NOMO-1 treated with DMSO at 0.1 percent for 48 hours (cell line): Measurements from ENCODE around the gene WDR62.
"Not testable (repeated sequence)": the region's sequence is repeated elsewhere in the genome, so short reads cannot be mapped to it uniquely, and the experiment has no call there.

Experiments used
- DNase-seq: peaks from one replicate; lab custom pipeline; 2025; ENCODE audit not compliant: unreplicated experiment; lab: John Stamatoyannopoulos, UW

WDR62 gene

GRCh38 chr19:36032251-36033104 lies 22.2 kb upstream of the WDR62 start, which contains the start of gene CLIP3:
Gene CLIP3, minus strand, starts transcription at chr19:36032873. Its CDS starts 516 bp downstream, at chr19:36032357.
- no peak for DNase-seq

DNA sequence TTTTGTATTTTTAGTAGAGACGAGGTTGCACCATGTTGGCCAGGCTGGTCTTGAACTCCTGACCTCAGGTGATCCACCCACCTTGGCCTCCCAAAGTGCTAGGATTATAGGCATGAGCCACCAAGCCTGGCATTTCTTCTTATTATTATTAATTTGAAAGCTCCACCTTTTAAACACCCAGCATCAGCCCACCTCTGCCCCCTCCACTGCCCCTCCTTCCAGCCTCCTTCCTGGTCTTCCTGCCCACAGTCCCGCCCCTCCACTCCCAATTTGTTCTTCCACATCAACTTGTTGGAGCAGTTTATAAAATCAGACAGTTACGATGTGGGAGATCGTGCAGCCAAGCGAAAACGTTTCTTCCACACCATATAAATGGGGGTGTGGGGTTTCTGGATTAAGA lies 14.2 kb upstream of the WDR62 start:
- no peak for DNase-seq

- DNase-seq = not testable (repeated sequence)
Measured at GRCh38 chr19:36041092-36041491, 13.6 kb upstream of the WDR62 start.

DNA sequence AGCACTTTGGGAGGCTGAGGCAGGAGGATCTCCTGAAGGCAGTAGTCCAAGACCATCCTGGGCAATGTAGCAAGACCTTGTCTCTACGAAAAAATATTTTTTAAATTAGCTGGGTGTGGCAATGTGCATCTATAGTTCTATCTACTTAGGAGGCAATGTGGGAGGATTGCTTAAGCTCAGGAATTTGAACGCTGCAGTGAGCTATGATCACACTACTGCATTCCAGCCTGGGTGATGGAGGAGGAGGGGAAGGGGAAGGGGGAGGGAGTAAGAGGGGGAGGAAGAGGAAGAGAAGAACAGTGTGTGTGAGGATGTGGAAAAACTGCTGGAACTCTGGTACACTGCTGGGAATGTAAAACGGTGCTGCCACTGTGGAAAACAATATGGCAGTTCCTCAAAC lies 12.9 kb upstream of the WDR62 start:
- no peak for DNase-seq

- no peak for DNase-seq
Measured at GRCh38 chr19:36043952-36044351, 10.7 kb upstream of the WDR62 start.

DNA sequence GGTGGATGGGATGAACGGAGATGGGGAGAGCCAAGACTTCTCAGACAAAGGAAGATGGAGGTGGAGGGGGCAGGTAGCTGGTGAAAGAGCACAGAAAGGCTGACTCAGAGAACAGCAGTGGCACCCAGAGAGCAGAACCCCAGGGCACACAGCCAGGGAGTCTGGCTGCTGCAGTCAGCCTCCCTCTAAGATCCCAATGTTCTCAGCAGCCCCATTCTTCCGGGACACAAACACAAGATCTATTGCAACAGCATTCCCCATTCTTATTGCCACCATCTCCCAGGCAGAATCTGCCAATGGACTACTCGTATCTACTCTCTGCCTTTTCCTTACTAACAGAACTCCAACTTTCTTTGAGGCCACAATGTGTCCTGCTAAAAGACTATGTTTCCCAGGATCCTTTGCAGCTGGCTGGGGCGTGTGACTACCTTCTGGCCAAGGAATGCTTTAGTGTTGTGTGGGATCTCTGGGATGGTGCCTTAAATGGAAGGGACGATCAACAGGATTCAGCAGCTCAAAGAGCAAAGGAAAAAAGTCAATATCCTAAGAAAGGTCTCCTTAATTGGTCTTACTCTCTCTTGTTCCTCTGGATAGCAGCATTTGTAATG lies 8.2 kb upstream of the WDR62 start:
- DNase-seq = no peak

- no peak for DNase-seq
Measured at GRCh38 chr19:36047835-36048234, 6.9 kb upstream of the WDR62 start.

DNA sequence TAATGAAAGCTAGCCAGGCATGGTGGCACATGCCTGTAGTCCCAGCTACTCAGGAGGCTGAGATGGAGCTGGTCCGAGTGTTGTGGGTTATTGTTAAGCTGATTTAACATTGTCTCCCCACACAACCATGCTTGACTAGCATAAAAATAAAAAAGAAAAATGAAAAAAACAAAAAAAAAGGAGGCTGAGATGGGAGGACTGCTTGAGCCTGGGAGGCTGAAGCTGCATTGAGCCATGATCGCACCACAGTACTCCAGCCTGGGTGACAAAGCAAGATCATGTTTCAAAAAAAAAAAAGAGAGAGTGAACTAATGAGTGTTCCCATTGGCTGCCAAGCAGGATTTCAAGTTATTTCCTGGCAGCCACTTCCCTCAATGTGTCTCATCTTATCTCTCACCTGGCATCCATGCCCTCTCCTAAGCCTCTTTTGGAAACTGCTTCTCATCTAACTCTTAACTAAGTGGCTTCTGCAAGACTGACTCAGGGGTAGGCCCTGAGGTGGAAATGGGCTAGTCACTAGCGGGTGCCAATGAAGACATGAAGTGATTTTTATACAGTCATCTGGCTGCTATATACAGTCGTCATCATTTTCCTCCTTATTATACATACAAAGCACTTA lies 5.5 kb upstream of the WDR62 start:
- no peak for DNase-seq

- no peak for DNase-seq
Measured at GRCh38 chr19:36051236-36051635, 3.5 kb upstream of the WDR62 start.

- no peak for DNase-seq
Measured at GRCh38 chr19:36051637-36052036, 3.1 kb upstream of the WDR62 start.

DNA sequence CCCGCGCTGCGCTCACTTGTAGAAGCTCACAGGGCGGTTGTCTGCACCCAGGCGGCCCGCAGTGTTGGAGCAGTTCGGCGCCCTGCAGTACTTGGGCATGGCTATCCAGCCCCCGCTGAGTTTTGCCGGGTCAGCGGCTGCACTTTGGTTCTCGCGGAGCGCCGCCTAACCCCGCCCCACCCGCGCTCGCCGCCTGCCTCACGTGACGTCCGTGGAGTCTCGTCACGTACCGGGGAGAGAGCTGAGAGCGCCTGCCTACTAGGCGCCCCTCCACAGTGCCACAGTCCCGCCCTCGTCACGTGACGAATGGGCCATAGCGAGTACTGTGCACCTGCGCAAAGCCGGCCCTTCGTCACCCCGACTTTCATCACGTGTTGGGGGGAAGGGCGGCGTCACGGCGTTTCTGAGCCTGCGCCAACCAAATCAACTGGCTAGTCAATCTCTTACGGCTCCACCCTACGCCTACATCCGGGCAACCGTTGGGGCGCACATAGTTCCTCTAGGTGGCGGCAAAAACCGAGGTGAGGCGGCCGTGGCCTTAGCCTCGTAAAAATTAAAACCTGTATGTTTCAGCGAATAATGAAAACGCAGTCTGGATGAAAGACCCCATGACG lies 471 bp upstream of the WDR62 start, which contains the start of gene THAP8:
Gene THAP8, minus strand, starts transcription at position 167 of the 614 bp plus-strand sequence. Its CDS starts 68 bp downstream, at position 99.
- peak; percentile 99 for DNase-seq

- no peak for DNase-seq
Measured at GRCh38 chr19:36058481-36059179, 3.9 kb downstream of the WDR62 start.

DNA sequence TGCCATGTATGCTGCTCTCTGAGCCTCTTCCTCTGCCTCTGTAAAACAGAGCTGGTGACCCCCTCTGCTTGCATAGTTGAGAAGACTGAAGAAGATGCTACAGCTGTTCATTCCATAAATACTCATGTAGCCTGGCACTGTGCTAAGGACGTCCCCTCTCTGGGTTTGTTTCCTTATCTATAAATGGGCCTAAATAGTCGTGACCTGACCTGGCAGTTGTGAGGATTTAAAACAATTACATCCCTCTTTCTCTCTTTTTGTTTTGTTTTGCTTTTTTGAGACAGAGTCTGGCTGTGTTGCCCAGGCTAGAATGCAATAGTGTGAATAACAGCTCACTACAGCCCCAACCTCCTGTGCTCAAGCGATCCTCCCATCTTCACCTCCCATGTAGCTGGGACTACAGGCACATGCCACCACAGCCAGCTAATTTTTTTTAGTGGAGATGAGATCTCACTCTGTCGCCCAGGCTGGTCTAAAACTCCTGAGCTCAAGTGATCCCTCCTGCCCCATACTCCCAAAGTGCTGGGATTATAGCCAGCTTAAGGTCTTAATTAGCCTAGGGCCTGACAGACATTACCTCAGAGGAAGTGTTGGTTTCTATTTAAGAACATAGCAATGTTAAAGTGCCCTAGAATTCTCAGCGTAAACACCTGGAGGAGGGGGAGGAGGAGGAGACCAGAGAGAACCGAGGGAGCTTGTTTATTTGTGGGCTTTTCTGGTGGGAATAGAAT lies 4.6 kb downstream of the WDR62 start:
- no peak for DNase-seq

DNA sequence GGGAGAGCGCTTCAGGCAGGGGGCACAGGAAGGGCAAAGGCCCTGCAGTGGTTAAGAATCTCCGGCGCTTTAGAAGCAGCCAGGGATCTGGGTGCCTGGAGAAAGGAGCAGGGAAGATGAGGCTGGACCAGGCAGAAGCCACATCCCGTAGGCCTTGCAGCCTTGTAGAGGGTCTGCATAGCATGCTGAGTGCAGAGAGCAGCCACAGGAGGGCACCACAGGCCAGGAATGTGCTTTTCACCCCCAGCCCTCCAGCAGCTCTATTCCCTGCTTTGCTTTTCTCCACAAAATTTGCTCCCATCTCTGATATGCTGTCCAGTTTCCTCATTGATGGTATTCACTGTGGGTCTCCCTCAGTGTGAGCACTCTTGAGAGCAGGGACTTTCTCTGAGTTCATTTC lies 5.7 kb downstream of the WDR62 start:
- DNase-seq = no peak

GRCh38 chr19:36061367-36061766 lies 6.7 kb downstream of the WDR62 start:
- DNase-seq = no peak

DNA sequence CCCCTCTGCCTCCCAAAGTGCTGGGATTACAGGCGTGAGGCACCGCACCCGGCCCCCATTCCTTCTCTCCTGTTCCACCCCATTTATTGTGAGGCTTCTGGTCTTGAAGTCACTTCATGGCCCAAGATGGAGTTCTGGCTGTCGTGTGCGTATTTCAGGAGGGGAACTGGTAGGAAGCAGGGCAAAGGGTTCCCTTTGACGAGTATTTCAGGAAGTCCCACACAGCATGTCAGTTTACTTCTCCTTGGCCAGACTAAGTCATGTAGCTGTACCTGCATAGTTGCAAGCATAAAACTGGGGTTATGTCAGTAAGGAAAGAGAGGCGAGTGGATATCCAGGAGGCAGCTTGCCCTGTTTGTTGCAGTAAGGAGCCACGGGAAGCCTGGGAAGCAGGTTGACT lies 10.1 kb downstream of the WDR62 start:
- no peak for DNase-seq

DNA sequence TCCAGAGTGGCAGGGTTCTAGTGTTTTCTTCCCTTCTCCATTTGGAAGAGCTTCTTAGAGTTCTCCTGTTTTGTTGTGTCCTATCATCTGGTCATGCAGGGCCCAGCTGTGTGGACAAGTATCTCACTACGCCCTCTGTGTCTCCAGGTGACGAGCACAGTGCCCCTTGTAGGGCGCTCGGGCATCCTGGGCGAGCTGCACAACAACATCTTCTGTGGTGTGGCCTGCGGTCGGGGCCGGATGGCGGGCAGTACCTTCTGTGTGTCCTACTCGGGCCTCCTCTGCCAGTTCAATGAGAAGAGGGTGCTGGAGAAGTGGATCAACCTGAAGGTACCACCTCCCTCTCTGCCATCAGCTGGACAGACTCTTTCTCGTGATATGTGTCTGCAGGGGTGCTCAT lies 13.0 kb downstream of the WDR62 start:
- DNase-seq = no peak

DNA sequence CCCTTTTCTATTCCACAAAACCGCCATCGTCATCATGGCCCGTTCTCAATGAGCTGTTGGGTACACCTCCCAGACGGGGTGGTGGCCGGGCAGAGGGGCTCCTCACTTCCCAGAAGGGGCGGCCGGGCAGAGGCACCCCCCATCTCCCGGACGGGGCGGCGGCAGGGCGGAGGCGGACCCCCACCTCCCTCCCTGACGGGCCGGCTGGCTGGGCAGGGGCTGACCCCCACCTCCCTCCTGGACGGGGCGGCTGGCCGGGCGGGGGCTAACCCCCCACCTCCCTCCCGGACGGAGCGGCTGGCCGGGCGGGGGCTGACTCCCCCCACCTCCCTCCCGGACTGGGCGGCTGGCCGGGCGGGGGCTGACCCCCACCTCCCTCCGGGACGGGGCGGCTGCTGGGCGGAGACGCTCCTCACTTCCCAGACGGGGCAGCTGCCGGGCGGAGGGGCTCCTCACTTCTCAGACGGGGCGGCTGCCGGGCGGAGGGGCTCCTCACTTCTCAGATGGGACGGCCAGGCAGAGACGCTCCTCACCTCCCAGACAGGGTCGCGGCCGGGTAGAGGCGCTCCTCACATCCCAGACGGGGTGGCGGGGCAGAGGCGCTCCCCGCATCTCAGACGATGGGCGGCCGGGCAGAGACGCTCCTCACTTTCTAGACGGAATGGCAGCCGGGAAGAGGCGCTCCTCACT lies 14.3 kb downstream of the WDR62 start:
- DNase-seq = not testable (repeated sequence)

- DNase-seq = no peak
Measured at GRCh38 chr19:36072081-36072480, 17.4 kb downstream of the WDR62 start.
